8988T (cell line): ENCODE measurements around the gene STARD10.

Source experiments
- DNase-seq: peaks from one replicate; pipeline ENCODE4 v3.0.0; 2011

The STARD10 gene

DNA sequence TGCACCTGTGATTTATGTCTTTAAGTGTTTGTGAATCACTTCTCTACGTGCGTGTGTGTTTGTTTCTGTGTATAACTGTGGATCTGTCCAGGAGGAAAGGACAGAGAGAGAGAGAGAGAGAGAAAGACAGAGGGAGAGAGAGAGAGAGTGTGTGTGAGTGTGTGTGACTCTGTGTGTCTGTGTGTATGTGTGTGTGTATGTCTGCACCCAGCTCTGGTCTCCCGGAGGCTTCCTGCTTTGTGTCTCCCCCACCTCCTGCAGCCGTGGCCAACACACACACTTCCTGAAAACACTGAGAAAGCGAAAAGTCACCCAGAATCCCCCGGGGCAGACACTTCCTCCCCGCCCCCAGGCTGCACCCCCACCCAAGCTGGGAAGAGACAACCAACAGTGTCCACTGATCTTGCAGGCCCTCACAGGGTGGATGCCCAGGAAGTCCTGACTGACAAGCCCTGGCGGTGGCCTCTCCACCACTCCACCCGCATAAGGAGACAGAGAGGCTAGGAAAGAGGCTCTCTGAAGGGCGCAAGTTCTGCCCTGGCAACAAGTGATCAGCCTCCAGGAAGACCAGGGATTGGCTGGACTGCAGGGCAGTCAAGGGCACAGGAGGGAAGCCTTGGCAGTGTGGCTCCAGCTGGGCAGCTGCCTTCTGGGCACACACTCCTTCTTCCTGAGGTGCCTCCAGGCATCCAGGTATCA lies 71.6 kb downstream of the STARD10 start:
- peak; percentile 88 for DNase-seq

DNA sequence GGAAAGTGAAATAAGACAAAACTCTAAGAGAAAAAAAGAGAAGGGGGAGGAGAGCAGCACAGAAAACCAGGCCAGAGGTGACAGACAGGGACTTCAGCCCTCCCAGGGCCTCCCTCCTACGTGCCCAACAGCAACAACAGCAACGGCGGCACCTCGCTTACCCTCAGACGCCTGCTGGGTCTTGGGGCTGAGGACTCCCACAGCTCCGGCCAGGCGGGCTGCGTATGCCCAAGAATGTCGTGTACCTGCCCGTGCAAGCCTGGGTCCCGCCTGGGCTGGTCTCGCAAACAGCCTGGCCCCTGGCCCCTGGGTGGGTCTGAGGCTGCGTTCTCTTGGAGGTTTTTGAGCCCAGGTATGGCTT lies 72.2 kb downstream of the STARD10 start:
- no peak for DNase-seq

DNA sequence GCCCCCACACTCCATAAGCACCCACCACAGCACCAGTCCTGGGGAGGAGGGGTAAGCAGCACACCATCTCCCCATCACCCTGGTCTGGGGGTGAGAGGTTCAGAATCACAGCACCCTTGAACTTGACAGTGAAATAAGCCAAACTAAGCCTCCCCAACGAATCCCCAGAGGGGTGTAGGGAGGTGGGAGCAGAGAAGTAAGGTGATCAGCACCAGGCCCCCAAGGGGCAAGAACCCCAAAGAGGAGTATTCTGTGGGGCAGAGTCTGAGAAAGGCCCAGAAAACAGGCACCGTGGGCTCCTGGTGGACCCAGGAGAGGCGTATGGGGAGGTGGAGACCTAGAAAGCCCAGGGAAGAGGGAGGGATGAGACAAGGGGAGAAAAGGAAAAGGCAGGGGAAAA lies 72.6 kb downstream of the STARD10 start:
- no peak for DNase-seq

DNA sequence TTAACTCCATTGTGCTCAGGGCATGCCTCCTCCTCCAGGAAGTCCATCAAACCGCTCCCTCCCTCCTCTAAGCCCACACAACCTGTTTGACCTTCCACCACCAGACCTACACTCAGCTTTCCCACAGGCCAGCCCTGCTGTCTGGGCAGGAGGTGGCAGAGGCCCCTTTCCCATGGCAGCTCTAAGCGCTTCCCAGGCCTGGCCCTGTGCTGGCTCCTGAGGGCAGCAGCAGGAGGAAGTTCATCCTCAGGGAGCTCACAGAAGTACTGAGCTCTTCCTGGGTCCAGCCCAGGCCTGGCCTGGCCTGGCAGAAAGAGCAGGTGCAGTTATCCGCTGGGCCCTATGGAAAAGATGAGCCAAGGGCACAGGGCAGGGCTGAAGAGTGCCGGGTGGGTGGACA lies 73.1 kb downstream of the STARD10 start:
- no peak for DNase-seq

DNA sequence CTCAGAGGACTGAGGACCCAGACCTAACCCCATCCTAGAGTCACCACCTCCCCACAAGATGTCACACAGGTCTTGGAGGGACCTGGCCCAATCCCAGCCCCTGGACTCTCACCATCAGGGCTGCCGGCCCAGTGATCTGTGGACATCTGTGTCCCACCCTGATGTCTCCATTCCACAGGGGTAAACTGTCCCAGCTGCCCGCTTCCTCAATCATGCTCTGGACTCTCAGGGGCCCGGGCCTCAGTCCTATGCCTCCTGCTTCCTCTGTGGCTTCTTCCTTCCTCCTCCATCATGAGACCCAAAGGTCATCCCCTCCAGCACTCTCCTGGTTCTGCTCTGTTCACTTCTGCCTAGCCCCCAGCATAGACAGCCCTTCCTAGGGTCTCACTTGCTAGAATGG lies 73.8 kb downstream of the STARD10 start:
- DNase-seq = no peak

DNA sequence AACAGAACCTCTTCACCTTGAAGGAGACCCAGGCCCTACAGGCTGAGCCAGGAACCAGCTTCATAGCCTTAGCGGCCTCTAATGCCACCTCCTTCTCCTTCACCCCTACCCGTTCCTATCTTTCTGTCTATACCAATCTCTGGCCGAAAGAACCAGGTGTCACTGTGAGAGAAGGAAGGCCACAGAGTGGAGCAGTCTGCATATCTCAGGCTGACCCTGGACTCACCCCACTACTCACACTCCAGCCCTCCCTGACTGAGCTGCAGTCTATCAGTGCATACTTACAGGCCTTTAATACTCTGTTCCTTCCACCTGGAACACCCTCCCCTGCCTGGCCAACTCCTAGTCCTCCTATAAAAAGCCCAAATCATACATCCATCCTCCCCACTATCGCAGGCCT lies 74.3 kb downstream of the STARD10 start:
- no peak for DNase-seq

DNA sequence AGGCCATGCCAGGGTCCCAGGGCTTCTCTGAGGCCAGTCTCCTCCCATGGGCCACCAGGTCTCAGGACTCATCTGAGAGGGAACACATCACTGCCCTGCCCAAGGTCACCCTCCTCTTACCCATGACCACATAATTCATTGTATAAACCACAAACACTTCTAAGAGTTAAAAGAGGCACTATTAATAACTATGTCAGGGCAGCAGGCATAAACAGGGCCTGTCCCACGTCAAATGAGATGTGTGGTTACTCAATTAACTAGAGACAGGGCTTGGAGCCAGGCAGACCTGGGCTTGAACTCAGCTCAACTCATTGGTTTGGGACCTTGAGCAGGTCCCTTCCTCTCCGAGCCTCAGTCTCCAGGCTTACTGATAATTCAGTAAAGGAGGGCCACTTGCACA lies 74.7 kb downstream of the STARD10 start:
- no peak for DNase-seq

DNA sequence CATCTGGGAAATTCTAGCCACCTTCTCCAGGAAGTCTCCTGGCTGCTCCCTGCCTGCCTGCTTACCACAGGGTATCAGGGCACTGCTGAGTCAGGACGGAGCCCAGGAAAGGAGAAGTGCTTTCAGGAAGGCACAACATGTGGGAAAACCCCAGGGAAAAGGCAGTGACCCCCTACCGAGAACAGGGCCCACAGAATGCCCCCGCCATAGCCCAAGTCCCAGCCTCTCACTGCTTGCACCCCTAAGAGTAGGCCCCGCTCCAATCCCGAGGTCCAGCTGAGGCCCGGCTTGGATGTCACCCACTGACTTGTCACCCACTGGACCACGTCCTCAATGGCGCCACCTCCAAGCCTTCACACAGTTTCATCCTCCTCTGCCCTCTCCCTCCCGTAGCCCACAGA lies 75.7 kb downstream of the STARD10 start:
- no peak for DNase-seq

DNA sequence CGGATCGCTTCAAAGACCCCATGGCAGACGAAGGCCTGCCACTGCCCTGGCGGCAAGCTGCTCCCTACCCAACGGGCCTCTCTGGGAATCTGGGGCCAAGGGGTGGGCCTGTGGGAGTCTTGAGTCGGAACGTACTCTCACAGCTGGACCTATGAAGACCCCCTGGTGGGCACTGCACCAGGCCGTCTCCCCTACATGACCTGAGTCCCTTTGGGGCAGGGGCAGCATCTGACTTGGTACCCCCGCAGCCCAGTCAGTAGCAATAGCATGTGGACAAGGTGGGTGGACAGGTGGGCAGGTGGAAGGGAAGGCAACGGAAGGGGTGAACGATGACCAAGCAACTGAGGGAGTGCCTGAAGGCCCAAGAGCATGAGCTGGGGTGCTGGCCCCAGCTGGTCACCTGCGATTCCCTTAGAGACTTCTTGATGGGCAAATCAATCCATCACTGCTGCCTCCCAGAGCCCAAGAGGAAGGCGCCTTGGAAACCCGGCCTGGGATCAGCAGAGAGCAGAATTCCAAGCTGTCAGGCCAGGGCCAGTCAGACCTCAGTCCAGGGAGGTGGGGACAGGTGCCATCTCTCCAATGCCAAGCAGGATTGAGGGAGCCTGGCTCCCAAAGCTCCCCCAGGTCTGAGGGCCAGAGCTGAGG lies 76.9 kb downstream of the STARD10 start:
- DNase-seq = no peak

DNA sequence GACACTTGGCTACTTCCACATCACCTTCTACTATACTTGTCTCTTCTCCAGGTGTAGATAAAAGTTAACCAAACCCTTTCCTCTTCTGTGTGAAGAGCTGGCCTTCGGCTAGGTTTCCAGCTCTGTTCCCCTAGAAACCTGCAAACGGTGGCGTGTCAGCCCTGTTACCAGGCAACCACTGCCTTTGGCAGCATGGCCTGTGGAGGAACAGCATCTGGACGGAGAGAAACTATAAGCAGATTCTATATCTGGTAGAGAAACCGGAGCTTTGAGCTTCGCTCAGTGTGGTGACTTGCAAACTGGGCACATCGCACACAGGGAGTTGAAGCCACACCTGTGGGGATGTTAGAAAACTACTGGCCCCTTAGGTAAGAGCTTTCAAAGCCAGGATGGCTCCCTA lies 77.6 kb downstream of the STARD10 start:
- no peak for DNase-seq

DNA sequence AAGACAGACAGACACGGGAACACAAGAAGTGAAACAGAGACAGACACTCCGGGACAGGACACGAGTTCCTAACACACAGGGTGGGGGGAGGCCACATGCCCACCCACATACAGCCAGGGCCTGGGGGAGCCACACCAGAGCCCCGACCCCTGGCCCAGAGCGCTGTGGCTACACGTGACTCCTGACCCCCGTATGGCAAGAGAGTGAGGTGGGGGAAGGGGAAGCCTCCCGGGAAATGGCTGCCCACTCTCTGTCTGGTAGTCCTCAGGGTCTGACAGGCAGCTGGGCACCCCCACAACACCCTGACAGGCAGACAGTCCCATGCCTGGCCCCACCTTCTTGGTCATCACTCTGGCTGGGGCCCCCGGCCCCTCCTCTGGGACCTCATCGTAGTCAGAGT lies 81.0 kb downstream of the STARD10 start:
- DNase-seq = no peak

DNA sequence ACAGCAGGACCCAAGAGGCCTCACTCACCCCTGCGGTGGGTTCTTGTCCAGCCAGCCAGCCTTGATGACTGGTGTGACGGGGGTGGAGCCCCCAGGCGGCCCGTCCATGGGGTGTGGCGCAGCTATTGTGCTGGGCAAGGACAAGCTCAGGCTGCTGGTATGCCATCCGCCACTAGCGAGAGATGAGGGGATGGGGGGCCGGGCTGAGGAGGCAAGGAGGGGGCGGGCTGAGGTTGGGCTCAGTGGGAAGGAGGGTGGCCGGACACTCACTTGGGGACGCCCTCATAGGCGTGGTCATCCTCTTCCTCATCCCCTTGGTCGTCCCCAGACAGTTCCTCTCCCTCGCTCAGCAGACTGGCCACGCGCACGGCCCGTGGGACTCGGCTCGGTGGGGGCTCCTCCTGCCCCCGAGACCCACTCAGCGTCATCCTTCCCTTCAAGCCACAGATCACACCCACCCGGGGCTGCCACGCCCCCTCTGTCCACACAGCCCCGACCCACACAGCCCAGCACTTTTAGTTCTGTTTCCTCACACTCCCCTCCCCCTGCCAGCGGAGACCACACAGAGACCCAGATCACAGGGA lies 81.6 kb downstream of the STARD10 start:
- no peak for DNase-seq

DNA sequence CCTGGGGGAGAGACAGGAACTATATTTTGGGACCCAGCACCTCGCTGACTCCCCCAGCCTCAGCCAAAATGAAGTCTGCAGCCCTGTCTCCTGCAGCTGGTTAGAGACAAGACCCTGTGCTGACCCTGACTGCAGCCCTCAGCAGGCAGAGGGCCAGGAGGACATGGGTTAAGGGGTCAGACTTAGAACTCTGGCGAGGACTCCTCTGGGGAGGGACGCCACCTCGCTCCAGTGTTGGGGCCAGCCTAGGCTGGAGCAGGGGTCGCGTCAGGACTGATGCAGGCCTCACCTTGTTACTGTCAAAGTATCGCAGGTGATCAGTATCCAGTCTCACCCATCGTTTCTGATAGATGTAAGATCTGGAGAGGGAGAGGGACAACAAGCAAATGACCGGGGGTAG lies 82.7 kb downstream of the STARD10 start:
- DNase-seq = no peak

DNA sequence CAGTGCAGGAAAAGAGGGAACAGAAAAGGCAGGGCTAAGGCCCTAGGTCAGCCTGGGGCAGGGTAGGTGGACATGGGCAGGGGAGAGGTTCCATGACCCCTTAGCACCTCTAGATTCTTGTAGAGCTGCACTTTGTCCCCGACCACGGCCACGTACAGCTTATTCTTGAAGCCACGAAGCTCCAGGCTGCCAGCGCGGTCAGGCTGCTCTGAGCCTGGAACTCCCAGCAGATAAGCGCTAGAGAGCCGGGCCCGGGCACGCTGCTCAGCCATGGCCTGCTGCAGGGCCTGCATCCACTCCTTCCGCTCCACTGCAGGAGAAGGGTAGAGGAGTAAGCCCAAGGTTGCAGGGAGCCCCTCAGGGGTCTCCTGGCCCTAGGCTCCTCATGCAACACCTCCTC lies 83.6 kb downstream of the STARD10 start:
- DNase-seq = no peak

DNA sequence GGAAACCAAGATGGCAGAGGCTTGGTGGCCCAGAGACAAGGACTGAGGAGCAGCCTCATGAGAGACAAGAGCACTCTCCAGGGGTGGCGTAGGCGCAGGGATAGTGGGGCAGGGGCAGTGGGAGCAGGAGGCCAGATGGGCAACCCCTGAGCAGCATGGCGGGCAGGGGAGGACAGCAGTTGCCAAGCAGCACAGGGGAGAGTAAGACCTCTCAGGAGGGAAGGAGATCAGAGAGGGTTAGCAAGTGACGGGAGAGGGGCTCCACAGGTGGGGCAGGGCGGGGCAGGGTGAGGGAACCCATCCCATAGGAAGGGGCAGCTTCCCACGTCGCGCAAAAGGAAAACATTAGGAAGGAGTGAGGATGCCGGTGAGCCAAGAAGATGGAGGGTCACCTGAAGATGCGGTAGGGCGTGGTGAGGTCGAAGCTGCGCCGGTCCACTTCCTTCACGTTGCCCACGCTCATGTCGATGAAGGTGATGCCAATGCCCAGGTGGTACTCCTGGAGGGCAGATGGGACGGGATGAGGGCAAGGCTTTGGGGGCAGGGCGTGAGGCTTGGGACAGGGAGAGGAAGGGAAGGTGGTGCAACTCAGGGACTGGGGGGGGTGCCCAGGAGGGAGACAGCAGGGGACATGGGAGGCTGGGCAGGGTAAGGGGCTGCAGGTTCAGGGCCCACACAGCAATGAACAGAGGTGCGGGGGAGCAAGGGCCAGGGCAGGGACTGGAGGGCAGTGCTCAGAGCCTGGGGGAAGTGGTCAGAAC lies 84.2 kb downstream of the STARD10 start:
- DNase-seq = no peak

DNA sequence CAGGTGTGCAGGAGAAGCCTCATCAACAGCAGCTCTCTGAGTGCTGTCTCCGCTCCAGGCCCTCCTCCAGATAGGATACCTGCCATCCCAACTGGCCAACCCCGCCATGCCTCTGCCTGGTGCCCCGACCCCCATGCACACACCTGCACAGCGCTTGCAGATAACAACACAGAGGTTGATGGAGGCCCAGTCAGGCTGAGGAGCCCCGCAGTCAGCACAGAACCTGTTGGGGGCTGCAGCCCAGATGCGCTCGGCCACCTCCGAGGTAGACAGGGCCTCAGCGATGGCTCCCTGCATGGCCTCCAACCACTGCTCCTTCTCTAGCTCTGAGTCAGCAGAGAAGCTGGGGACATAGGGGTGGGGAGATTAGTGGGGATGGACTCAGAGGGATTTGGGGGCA lies 86.8 kb downstream of the STARD10 start:
- no peak for DNase-seq

DNA sequence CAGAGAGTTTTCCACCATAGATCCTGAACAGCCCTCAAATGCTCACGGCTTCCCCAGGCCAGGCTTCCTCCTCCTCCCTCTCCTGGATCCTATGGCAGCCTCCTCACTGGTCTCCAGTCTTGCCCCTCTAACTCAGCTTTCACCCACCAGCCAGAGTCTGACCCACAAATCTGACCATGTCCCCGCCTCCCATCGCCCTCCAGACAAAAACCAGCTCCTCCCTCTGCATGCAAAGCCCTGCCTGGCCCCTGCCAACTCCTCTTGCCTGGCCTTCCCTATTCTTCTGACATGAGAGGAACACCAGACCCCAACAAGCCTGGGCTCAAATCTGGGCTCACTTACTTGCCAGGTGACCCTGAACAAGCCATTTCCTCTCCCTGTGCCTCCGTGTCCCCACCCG lies 87.3 kb downstream of the STARD10 start:
- no peak for DNase-seq

DNA sequence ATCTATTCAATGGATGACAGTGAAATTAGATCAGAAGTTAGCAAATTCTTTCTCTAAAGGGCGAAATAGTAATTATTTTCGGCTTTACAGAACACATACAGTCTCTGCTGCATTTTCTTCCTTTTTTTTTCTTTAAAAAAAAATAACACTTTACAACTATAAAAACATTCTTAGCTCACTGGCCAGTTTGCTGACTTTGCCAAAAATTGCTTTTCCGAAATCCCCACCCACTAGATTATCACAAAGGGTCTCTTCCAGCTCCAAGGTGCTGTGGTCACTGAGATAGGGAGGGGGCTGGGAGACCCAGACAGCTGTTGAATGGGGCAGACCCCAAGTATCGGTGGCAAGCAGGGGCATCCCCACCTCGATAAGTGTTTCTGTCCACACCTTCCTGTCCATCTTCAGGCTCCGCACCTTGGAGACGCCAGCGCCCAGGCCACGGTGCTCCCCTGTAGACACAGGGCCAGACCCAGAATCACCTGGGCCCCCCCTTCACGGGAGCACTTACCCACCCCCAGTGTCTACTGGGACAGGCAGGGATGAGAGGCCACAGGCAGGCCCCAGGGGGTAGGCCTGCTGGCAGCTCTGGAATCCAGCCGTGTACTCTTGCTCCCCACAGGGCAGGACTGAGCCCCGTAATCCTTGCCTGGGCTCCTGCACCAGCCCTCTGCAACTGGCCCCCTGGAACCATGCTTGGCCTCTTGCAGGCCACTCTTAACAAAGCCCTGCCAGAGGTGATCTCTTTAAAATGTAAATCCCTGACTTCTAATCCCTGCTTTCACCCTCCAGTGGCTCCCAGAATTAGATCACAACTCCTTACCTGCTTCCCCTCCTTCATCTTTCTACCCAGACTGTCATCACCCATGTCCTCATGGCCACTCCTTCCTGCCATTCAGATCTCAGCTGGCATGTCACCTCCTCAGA lies 88.1 kb downstream of the STARD10 start:
- no peak for DNase-seq

DNA sequence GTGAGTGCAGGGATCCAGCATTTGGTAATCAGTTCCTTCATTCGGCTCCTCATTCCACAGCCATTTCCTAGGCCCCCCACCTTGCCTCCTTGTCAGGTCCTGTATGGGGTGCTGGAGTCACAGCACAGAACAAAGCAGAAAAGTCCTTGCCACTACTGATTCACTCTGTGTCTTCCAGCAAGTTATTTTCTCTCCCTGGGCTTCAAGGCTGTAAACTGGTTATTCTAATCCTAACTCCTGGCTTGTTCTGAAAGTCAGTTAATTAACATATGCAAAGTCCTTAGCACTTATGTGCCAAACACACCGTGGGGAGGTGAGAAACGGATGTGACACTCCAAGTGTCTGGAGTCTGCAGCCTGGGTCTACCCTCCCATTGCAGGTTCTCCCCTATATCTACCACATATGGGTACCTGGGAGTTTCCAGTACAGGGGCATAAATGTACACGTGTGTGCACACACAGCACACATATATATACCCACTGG lies 89.0 kb downstream of the STARD10 start:
- DNase-seq = no peak
